Transverse colon (tissue), 4 donors: ENCODE results near the gene SCLY. TPM values are rescaled to one million over a fixed set of nuclear protein-coding genes. Genes with fewer than 3 reads are reported as not detected.

Source experiments
- DNase-seq: peaks from one replicate; pipeline ENCODE4 v3.0.0-alpha.2; 2019
- H3K27ac ChIP-seq, 4 donors: fragments of 200-600 bp; sonication (generic); 2 replicates each; pipeline ENCODE4 v1.5.1; 2016 to 2018; ENCODE audit warnings: inconsistent platforms in 4 of 4
- H3K27me3 ChIP-seq: fragments of 200-600 bp; sonication (generic); 2 replicates; pipeline ENCODE4 v1.5.1; 2017; ENCODE audit warnings: inconsistent platforms
- H3K36me3 ChIP-seq, 4 donors: fragments of 200-600 bp; sonication (generic); 2 replicates each; pipeline ENCODE4 v1.5.1; 2017 to 2019; ENCODE audit warnings: inconsistent platforms in 4 of 4
- H3K4me1 ChIP-seq, 4 donors: fragments of 200-600 bp; sonication (generic); 2 replicates each; pipeline ENCODE4 v1.5.1; 2017 to 2020; ENCODE audit warnings: inconsistent platforms in 4 of 4
- H3K4me3 ChIP-seq, 4 donors: fragments of 200-600 bp; sonication (generic); 1 replicate in 1 of 4; 2 replicates in 3 of 4; pipeline versions ENCODE4 v1.5.1 to v1.6.1; 2017 to 2019; ENCODE audit warnings: inconsistent platforms in 4 of 4
- H3K9me3 ChIP-seq, 2 donors: fragments of 200-600 bp; sonication (generic); 2 replicates each; pipeline ENCODE4 v1.5.1; 2017 to 2019; ENCODE audit warnings: inconsistent platforms in 2 of 2
- EP300 ChIP-seq: sonication (generic); formaldehyde crosslinking; IDR thresholded peaks from one replicate; pipeline ENCODE4 v1.6.1; 2017; ENCODE audit warnings: antibody characterized with exemption, low read depth
- POLR2A ChIP-seq: fragments of 450-650 bp; IDR thresholded peaks from one replicate; pipeline ENCODE4 v1.6.1; 2016; ENCODE audit warnings: antibody characterized with exemption, mild to moderate bottlenecking, moderate library complexity
- POLR2AphosphoS5 ChIP-seq, 3 donors: sonication (generic); formaldehyde crosslinking; IDR thresholded peaks; one replicate each; pipeline ENCODE4 v1.6.1; 2016; ENCODE audit warnings: antibody characterized with exemption in 3 of 3
- whole genome bisulfite sequencing, 2 donors: methylation state at CpG; one replicate each; pipeline ENCODE4 v1.1.5; 2018; ENCODE audit warnings: low coverage in 1 of 2; 5-methylcytosine and 5-hydroxymethylcytosine counted together
- in situ Hi-C, 4 donors: fragments of 200-750 bp; cut with MboI; loops; one replicate each; pipeline versions ENCODE4 v1.15.0 to v1.15.1; 2017; ENCODE audit warnings: low sequenced_read_pairs in 3 of 4, low pct_ligation_motif_present in 1 of 4, low pct_unique_long_range_greater_than_20kb in 1 of 4
- intact Hi-C: fragments of 100-400 bp; cut with DNase I; formaldehyde crosslinking; loops from one replicate; pipeline ENCODE4 v1.15.1; 2023; ENCODE audit warnings: low total_unique reads
- total RNA-seq, 4 donors: library from RNA; depleted of rRNA; stranded (reverse); fragments of >200 nt; gene quantifications; one replicate each; pipeline ENCODE4 v1.1.0, GENCODE V29; 2016
- TF ChIP-seq, protein P1 (sequence below), 5 experiments: fragments of 200-600 bp in 3 of 5; fragments of 450-650 bp in 2 of 5; sonication (generic) in 3 of 5; IDR thresholded peaks; 1 replicate in 2 of 5; 2 replicates in 3 of 5; pipeline ENCODE4 v1.5.1; 2016 to 2017; ENCODE audit warnings: antibody characterized with exemption in 5 of 5, inconsistent platforms in 3 of 5, mild to moderate bottlenecking in 2 of 5, moderate library complexity in 1 of 5

SCLY gene, protein sequence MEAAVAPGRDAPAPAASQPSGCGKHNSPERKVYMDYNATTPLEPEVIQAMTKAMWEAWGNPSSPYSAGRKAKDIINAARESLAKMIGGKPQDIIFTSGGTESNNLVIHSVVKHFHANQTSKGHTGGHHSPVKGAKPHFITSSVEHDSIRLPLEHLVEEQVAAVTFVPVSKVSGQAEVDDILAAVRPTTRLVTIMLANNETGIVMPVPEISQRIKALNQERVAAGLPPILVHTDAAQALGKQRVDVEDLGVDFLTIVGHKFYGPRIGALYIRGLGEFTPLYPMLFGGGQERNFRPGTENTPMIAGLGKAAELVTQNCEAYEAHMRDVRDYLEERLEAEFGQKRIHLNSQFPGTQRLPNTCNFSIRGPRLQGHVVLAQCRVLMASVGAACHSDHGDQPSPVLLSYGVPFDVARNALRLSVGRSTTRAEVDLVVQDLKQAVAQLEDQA
- 10 to 100 TPM in 3 of 4 donors, 1 to 10 TPM in 1; 9.4 to 24.3 (median 11.1) TPM for total RNA-seq

- 1% methylated on average over 24 of the region's 98 CpGs; no CpG with 5 or more reads in 1 of the 2 donors for WGBS, 2 donors
- Histone ChIP-seq H3K27me3 (peaks cover 8% of the 10 kb centered on the region), H3K4me1 (peaks cover 5 to 21% (median 18%) of the 10 kb centered on the region in 4 donors), H3K36me3 (no peaks in the 10 kb centered on the region), H3K9me3 (no peaks in the 10 kb centered on the region), H3K27ac (peak within 1 kb of the TSS; percentile 91 to 94 (median 92)), H3K4me3 (peak within 1 kb of the TSS; percentile 67 to 96 (median 87))
- in situ Hi-C loops (no loop called here), intact Hi-C loops (loop anchor here (5.0 kb wide), 1 partner anchor 203 kb away; the partner anchor contains the start of gene RAMP1)
- DNase-seq, result peak; percentile 97
- TF ChIP-seq, protein P1, sequence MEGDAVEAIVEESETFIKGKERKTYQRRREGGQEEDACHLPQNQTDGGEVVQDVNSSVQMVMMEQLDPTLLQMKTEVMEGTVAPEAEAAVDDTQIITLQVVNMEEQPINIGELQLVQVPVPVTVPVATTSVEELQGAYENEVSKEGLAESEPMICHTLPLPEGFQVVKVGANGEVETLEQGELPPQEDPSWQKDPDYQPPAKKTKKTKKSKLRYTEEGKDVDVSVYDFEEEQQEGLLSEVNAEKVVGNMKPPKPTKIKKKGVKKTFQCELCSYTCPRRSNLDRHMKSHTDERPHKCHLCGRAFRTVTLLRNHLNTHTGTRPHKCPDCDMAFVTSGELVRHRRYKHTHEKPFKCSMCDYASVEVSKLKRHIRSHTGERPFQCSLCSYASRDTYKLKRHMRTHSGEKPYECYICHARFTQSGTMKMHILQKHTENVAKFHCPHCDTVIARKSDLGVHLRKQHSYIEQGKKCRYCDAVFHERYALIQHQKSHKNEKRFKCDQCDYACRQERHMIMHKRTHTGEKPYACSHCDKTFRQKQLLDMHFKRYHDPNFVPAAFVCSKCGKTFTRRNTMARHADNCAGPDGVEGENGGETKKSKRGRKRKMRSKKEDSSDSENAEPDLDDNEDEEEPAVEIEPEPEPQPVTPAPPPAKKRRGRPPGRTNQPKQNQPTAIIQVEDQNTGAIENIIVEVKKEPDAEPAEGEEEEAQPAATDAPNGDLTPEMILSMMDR (IDR thresholded peaks at IDR 0.05), result no peak
- TF ChIP-seq POLR2AphosphoS5 (IDR thresholded peaks at IDR 0.05) (peak; percentile 80 to 91 (median 86)), EP300 (no peak), POLR2A (peak; percentile 82)
Measured at GRCh38 chr2:238060542-238061314, at the start of gene SCLY. SCLY (plus strand) TSS chr2:238061001; CDS start chr2:238061055, 54 bp downstream.

DNA sequence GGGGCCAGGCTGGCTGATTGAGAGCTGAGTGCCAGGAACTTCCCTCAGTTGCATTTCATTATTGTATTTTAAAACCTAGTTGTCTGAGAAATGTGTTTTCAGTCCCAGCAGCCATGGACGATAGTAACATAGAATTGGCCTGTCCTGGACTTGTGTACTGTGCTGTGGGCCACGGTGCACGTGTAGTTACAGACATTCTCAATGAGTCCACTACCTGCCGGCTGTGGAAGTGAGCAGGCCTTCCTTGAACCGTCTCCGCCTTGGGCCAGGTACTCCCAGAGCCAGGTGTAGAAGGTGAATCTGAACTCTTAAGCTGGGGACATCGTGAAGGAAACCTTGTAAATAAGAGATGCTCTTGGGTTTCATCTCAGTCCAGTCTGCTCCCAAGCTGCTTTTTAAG, 47.0 kb upstream of the SCLY start:
- WGBS, 2 donors, result 95% methylated on average over 7 of the region's 7 CpGs; no CpG with 5 or more reads in 1 of the 2 donors
- H3K36me3 ChIP-seq, result no peaks in the 10 kb centered on the region
- H3K4me3 ChIP-seq, result no peak overlapping the region
- H3K27ac ChIP-seq, result no peak overlapping the region
- no peak for DNase-seq
- no peak for TF ChIP-seq EP300
- TF ChIP-seq, protein P1 (IDR thresholded peaks at IDR 0.05), result no peak
- H3K27me3 ChIP-seq, result no peaks in the 10 kb centered on the region
- peaks cover 0 to 7% (median 0%) of the 10 kb centered on the region in 4 donors for H3K4me1 ChIP-seq
- no peaks in the 10 kb centered on the region for H3K9me3 ChIP-seq
- in situ Hi-C loops (no loop called here), intact Hi-C loops (no loop called here)

GRCh38 chr2:238015705-238016104, 45.1 kb upstream of the SCLY start:
- 84 to 95% methylated on average over 3 to 4 of the region's 4 CpGs for WGBS, 2 donors
- no peaks in the 10 kb centered on the region for H3K9me3 ChIP-seq
- intact Hi-C loops, result no loop called here
- no peaks in the 10 kb centered on the region for H3K4me1 ChIP-seq
- H3K4me3 ChIP-seq, result no peak overlapping the region
- no peak overlapping the region for H3K27ac ChIP-seq
- no peaks in the 10 kb centered on the region for H3K36me3 ChIP-seq
- no peaks in the 10 kb centered on the region for H3K27me3 ChIP-seq
- DNase-seq, result no peak
- in situ Hi-C loops, result no loop called here
- no peak for TF ChIP-seq POLR2AphosphoS5 (IDR thresholded peaks at IDR 0.05)
- TF ChIP-seq POLR2A, result no peak
- TF ChIP-seq, protein P1 (IDR thresholded peaks at IDR 0.05), result no peak
- no peak for TF ChIP-seq EP300

GRCh38 chr2:238016526-238016925, 44.3 kb upstream of the SCLY start:
- 83 to 85% methylated on average over 7 to 8 of the region's 8 CpGs for WGBS, 2 donors
- DNase-seq, result no peak
- TF ChIP-seq POLR2AphosphoS5 (IDR thresholded peaks at IDR 0.05) (no peak), EP300 (no peak), POLR2A (no peak)
- TF ChIP-seq, protein P1 (IDR thresholded peaks at IDR 0.05), result no peak
- intact Hi-C loops, result no loop called here
- Histone ChIP-seq H3K4me3 (no peak overlapping the region), H3K36me3 (no peaks in the 10 kb centered on the region), H3K27ac (no peak overlapping the region), H3K27me3 (no peaks in the 10 kb centered on the region), H3K9me3 (no peaks in the 10 kb centered on the region), H3K4me1 (no peaks in the 10 kb centered on the region)
- in situ Hi-C loops, result no loop called here
